HUES64 (cell line): ENCODE measurements around the gene CYSRT1.

Experiments
- H3K27ac ChIP-seq: 2 replicates; pipeline ENCODE4 v1.7.0; 2013; ENCODE audit warnings: low read depth, low read length, inconsistent platforms
- H3K27me3 ChIP-seq: 2 replicates; pipeline ENCODE4 v1.6.1; 2013; ENCODE audit warnings: mild to moderate bottlenecking, low read length; ENCODE audit not compliant: insufficient read depth
- H3K36me3 ChIP-seq: 2 replicates; pipeline ENCODE4 v1.6.1; 2013; ENCODE audit warnings: mild to moderate bottlenecking, low read length; ENCODE audit not compliant: insufficient read depth
- H3K4me1 ChIP-seq: 2 replicates; pipeline ENCODE4 v1.6.1; 2013; ENCODE audit warnings: mild to moderate bottlenecking, low read length, moderate library complexity; ENCODE audit not compliant: insufficient read depth
- H3K4me3 ChIP-seq: 2 replicates; pipeline ENCODE4 v1.5.1; 2013; ENCODE audit warnings: mild to moderate bottlenecking, low read length, moderate library complexity
- H3K9ac ChIP-seq: 2 replicates; pipeline ENCODE4 v1.6.1; 2013; ENCODE audit warnings: mild to moderate bottlenecking, low read depth, low read length
- H3K9me3 ChIP-seq: 2 replicates; pipeline ENCODE4 v1.6.1; 2013; ENCODE audit warnings: low read depth, low read length; ENCODE audit not compliant: insufficient read depth
- WGBS: fragments of 150-250, 120-280 bp; methylation state at CpG from one replicate; pipeline ENCODE4 v1.1.7; 2013; ENCODE audit warnings: missing lambda C conversion rate; 5-methylcytosine and 5-hydroxymethylcytosine counted together

CYSRT1 gene

DNA sequence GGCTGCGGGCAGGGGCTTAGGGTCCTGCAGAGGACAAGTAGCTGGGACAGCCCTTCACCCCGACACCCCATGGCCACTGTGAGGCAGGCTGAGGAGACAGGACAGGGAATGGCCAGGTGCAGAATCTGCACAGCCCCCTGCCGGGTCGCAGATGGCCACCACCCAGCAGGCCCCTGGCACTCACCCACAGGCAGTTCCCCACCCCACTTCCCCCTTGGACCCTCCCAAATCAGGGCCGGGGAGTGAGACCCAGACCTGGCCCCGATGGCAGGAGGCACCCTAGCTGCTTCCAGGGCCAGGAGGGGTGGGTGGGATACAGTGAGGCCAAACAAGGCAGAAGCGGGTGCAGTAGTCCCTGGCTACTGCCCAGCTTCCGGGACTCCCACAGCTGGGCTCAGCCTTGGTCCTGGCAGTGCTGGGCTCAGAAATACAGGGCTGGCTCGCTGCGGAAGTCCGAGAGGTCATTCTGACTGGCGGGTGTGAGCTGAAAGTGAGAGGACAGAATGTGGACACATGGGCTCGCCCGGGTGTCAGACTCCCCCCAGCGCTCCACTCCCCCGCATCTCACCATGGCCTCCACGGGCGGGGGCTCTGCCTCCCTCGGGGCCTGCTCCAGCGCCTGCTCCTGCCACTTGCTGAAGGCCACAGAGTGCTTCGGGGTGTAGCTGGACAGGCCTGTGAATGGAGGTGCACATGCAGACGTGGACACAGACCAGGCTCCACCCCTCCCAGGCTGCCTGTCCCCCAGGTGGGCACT, 33.1 kb upstream of the CYSRT1 start:
- Histone ChIP-seq H3K9me3 (no peaks in the 10 kb centered on the region), H3K27me3 (no peaks in the 10 kb centered on the region), H3K4me3 (no peak overlapping the region), H3K36me3 (peaks cover 6% of the 10 kb centered on the region; the same call in 1 of the 2 replicates), H3K4me1 (peaks cover 8% of the 10 kb centered on the region; the same call in 1 of the 2 replicates), H3K9ac (no peak overlapping the region), H3K27ac (no peak overlapping the region)
- 93% methylated on average over 22 of the region's 22 CpGs for WGBS

DNA sequence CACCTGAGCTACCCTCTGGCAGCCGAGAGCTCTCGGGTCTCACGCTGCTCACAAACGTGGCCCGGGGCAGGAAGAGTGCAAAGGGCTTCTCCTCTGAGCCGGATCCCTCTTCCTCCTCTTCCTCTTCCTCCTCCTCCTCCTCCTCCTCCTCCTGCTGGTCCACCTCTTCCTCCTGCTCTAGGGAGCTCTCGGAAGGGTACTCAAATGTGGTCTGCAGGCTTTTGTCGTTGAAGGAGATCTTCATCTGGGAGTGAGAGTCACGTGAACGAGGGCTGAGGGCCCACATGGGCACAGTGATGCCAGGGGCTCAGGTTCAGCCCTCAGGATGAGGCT, 32.6 kb upstream of the CYSRT1 start:
- 90% methylated on average over 10 of the region's 10 CpGs for WGBS
- H3K4me1 ChIP-seq = peaks cover 8% of the 10 kb centered on the region; the same call in 1 of the 2 replicates

DNA sequence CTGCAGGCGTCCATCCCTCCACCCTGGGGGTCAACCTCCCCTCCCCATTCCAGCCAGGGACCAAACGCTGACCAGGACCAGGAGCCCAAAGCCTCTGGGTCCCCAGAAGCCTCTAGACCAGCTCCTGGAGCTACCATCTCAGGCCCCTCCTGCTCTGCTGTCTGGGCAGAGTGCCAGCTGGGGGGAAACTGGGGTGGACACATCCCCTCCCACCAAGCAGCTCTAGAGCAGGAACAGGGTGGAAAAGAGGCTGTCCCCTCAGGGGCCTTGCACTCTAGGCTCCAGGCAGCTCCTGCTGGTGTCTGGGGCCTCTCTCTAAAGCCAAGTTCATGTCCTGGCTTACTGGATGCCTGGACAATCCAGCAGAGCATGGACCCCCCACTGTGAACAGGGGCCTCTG, 32.1 kb upstream of the CYSRT1 start:
- H3K4me3 ChIP-seq = no peak overlapping the region
- H3K9me3 ChIP-seq = no peaks in the 10 kb centered on the region
- WGBS = 75% methylated on average over 2 of the region's 2 CpGs
- H3K9ac ChIP-seq = no peak overlapping the region
- H3K27ac ChIP-seq = no peak overlapping the region
- H3K36me3 ChIP-seq = peaks cover 6% of the 10 kb centered on the region; the same call in 1 of the 2 replicates
- no peaks in the 10 kb centered on the region for H3K27me3 ChIP-seq
- H3K4me1 ChIP-seq = peaks cover 8% of the 10 kb centered on the region; the same call in 1 of the 2 replicates

More for the DNA sequence above, 32.6 kb upstream of the CYSRT1 start:
- peaks cover 6% of the 10 kb centered on the region; the same call in 1 of the 2 replicates for H3K36me3 ChIP-seq
- H3K27me3 ChIP-seq = no peaks in the 10 kb centered on the region
- no peak overlapping the region for H3K9ac ChIP-seq
- H3K27ac ChIP-seq = no peak overlapping the region
- no peaks in the 10 kb centered on the region for H3K9me3 ChIP-seq
- no peak overlapping the region for H3K4me3 ChIP-seq

DNA sequence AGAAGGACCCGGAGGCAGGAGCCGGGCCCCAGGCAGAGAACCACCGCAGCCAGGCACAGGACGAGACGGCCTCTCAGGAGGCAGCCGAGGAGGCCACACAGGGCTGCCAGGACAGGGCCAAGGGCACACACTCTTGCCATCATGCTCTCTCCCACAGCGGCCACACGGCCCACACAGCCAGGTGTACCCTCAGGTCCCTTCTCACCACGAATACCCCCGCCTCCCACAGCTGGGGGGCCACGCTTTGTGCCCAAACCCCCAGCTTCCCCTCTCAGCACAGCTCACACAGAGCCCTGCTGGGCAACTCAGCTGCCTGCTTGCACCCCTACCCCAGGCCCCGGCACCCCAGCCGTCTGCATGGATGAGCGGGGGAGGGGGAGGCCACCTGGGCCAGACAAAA, 31.2 kb upstream of the CYSRT1 start:
- Histone ChIP-seq H3K27ac (no peak overlapping the region), H3K9ac (no peak overlapping the region), H3K27me3 (no peaks in the 10 kb centered on the region), H3K4me3 (no peak overlapping the region), H3K36me3 (peaks cover 6% of the 10 kb centered on the region; the same call in 1 of the 2 replicates), H3K4me1 (peaks cover 8% of the 10 kb centered on the region; the same call in 1 of the 2 replicates), H3K9me3 (no peaks in the 10 kb centered on the region)
- 91% methylated on average over 14 of the region's 14 CpGs for WGBS

DNA sequence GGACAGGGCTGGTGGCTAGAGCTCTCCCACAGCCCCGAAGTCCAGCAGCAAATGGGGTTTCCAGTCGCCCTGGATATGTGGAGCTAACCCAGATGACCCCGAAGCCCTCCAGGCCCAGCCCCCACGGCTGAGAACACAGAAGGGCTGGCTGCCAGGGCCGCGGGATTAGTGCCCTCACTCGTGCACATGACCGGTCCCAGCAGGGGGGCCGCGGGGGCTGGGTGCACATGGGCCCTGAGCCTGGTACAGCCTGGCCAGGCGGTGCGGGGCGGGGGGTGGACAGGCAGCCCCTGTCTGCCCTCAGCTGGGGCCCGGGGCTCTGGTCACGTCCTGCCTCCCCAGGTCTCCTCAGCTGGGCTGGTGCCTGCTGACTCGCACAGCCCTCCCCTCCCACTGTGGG, 30.6 kb upstream of the CYSRT1 start:
- 86% methylated on average over 16 of the region's 16 CpGs for WGBS
- H3K27me3 ChIP-seq = no peaks in the 10 kb centered on the region
- no peak overlapping the region for H3K4me3 ChIP-seq
- H3K36me3 ChIP-seq = peaks cover 6% of the 10 kb centered on the region; the same call in 1 of the 2 replicates
- H3K9ac ChIP-seq = no peak overlapping the region
- peaks cover 8% of the 10 kb centered on the region; the same call in 1 of the 2 replicates for H3K4me1 ChIP-seq
- no peak overlapping the region for H3K27ac ChIP-seq
- H3K9me3 ChIP-seq = no peaks in the 10 kb centered on the region

DNA sequence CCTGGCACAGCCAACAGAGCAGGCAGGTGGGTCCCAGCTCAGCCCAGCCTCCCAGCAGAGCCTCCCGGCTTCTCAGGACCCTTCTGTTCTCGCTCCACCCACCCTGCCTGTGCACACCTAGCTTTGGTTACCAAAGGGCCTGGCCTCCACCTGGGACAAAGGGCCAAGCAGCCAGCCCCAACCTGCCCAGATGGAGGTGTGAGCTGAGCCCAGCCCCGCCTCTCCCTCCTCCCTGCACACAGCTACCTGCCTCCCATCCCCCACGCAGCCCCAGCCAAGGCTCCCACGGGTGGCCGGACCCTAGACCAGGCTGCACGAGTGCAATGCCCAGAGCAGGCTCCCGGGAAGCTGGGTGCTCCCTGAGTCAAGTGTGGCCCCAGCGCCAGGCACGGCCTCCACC, 30.1 kb upstream of the CYSRT1 start:
- Histone ChIP-seq H3K27ac (no peak overlapping the region), H3K4me1 (peaks cover 5% of the 10 kb centered on the region; the same call in 1 of the 2 replicates), H3K27me3 (no peaks in the 10 kb centered on the region), H3K9ac (no peak overlapping the region), H3K9me3 (no peaks in the 10 kb centered on the region), H3K4me3 (no peak overlapping the region), H3K36me3 (peaks cover 4% of the 10 kb centered on the region; the same call in 1 of the 2 replicates)
- 86% methylated on average over 10 of the region's 10 CpGs for WGBS

DNA sequence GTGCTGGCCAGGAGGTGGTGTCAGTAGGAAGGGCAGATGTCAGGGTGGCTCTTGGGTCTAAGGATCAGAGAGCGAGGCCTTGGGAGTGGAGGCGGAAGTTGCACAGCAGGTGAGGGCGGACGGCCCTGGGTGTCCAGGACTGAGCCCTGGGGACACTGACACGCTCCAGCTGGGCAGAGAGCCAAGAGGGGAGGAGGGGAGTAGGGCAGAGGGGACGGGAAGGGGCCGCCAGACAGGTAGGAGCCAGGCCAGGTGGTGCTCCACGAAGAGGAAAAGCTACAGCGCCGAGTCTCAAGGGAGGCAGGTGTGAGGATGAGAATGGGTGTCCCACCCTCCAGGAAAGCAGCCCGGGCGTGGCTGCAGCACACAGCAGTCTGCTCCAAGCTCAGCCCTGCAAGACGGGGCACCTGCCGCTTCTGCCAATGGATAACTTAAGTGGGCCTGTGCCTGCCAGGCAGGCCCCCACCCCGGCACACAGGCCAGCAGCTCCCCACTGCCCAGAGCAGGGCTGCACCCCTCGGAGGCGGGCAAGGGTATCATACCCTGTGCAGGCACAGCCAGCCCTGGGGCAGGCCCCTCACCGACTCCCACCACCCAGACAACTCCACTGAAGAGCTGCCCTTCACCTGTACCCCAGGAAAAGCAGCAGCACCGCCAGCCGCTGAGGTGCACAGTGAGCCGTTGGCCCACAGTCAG, 29.3 kb upstream of the CYSRT1 start:
- Histone ChIP-seq H3K9me3 (no peaks in the 10 kb centered on the region), H3K4me3 (no peak overlapping the region), H3K27ac (no peak overlapping the region), H3K36me3 (no peaks in the 10 kb centered on the region), H3K27me3 (no peaks in the 10 kb centered on the region), H3K9ac (no peak overlapping the region), H3K4me1 (peaks cover 5% of the 10 kb centered on the region; the same call in 1 of the 2 replicates)
- 94% methylated on average over 21 of the region's 21 CpGs for WGBS

DNA sequence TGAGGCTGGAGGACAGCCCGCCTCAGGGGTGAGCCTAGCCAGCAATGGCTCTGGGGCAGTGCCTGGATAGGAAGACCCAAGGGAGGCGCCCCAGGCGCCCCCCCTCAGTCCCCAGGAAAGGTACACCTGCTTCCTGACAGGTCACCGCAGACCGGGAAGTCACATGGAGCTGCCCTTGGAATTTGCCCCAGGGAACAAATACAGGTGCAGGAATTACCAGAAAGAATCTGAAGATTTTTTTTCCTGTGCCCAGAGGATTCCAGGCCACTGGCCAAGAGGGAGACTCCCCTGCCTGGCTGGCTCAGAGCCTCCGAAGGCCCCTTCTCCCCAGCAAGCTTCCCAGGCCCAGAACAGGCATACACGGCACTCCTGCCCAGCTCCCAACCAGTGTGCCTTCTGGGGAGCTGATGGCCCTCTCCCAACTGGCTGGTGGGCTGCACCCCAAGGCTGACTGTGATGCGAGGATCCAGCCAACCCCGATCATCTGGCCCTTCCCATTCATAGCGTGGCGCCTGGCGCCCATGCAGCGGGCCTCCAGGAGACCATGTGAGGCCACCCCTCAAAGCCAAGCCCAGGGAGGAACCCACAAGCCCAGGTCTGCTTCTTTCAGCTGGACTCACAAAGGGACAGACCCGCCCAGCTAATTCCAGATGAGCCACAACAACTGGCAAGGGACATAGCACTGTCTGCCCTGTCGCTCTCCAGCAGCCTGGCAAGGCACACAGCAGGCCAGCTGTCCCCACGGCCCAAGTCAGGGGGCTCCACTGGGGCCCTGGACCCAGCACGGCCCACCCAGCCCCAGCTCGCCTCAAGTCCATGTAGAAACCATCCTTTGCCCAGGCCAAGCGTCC, 26.7 kb upstream of the CYSRT1 start:
- Histone ChIP-seq H3K27me3 (no peaks in the 10 kb centered on the region), H3K9ac (0 out of 2 replicates have a peak overlapping the region, but pooled peaks have one; percentile 19), H3K27ac (no peak overlapping the region), H3K9me3 (no peaks in the 10 kb centered on the region), H3K4me1 (peaks cover 5% of the 10 kb centered on the region; the same call in 1 of the 2 replicates), H3K36me3 (no peaks in the 10 kb centered on the region), H3K4me3 (peak overlapping the region; percentile 47; the same call in 1 of the 2 replicates)
- WGBS = 91% methylated on average over 19 of the region's 19 CpGs

DNA sequence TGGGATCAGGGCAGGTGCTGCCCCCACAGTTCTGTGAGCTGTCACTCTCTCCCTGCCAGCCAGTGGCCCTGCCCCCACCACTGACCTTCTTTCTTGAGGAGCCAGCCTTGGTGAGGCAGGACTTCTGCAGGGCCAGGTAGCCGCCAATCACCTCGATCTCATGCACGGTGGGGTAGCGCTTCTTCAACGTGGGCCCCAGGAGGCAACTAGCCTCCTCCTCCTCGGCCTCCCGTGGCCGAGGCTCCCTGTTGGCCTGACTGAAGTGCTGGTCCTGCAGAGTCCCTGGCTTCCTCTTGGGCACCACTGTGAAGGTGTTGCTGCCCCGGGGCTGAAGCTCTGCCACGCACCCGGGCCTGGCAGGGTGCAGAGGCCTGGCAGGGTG, 26.1 kb upstream of the CYSRT1 start:
- Histone ChIP-seq H3K4me1 (peaks cover 5% of the 10 kb centered on the region; the same call in 1 of the 2 replicates), H3K9me3 (no peaks in the 10 kb centered on the region), H3K27me3 (no peaks in the 10 kb centered on the region), H3K4me3 (peak overlapping the region; percentile 47), H3K27ac (no peak overlapping the region), H3K36me3 (no peaks in the 10 kb centered on the region), H3K9ac (no peak overlapping the region)
- WGBS = 77% methylated on average over 11 of the region's 11 CpGs

DNA sequence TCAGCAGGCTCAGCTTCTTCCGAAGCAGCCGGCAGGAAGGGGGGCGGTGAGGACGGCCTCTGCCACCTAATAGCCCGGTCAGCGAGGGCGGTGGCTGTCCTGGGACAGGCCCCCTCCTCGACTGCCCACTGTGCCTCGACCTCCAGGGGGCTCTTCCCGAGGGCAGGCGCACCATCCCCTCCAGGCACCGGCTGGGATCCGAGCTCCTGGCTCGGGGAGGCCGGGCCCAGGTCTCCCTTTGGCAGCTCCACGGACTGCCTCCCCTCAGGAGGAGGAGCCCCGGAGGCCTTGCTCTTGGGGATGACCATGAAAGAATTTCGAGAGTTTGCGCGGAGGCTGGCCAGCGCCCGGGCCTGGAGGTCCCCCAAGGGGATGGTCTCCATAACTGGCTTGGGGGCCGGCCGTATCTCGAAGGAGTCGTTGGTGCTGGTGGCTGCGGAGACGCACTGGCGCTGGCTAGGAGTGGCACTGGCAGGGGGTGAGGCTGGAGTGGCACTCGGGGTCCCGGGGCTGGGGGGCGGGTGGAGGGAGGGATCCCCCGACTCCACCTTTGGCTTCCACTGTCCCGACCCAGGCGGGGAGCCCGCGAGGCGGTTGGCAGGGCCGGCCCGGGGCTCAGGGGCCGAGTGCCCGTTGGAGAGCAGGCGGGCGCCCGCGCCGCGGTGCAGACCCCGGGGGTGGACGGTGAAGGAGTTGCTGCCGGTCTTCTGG, 25.4 kb upstream of the CYSRT1 start:
- 0 out of 2 replicates have a peak overlapping the region, but pooled peaks have one; percentile 20 for H3K9ac ChIP-seq
- H3K27ac ChIP-seq = no peak overlapping the region
- H3K4me3 ChIP-seq = peak overlapping the region; percentile 47
- no peaks in the 10 kb centered on the region for H3K9me3 ChIP-seq
- no peaks in the 10 kb centered on the region for H3K36me3 ChIP-seq
- H3K27me3 ChIP-seq = no peaks in the 10 kb centered on the region
- peaks cover 8% of the 10 kb centered on the region; the same call in 1 of the 2 replicates for H3K4me1 ChIP-seq
- WGBS = 17% methylated on average over 51 of the region's 51 CpGs
